Skeletal muscle tissue (tissue), 4 donors: Measurements from ENCODE around the gene GALNT9. TPM values are rescaled to one million over a fixed set of nuclear protein-coding genes. Genes with fewer than 3 reads are reported as not detected.

Experiments used
- H3K27ac ChIP-seq: one replicate; pipeline ENCODE4 v1.7.0; 2013; ENCODE audit warnings: mild to moderate bottlenecking, low read depth, low read length, inconsistent platforms
- H3K27me3 ChIP-seq, 3 donors: one replicate each; pipeline ENCODE4 v1.7.0; 2013; ENCODE audit warnings: low read length in 3 of 3; ENCODE audit not compliant: control insufficient read depth in 3 of 3, insufficient read depth in 3 of 3
- H3K36me3 ChIP-seq, 3 donors: one replicate each; pipeline ENCODE4 v1.7.0; 2013; ENCODE audit warnings: low read length in 3 of 3; ENCODE audit not compliant: control insufficient read depth in 3 of 3, insufficient read depth in 3 of 3
- H3K4me1 ChIP-seq, 3 donors: one replicate each; pipeline ENCODE4 v1.7.0; 2013; ENCODE audit warnings: low read length in 3 of 3, mild to moderate bottlenecking in 3 of 3; ENCODE audit not compliant: control insufficient read depth in 3 of 3, insufficient read depth in 3 of 3
- H3K4me3 ChIP-seq, 3 donors: one replicate each; pipeline ENCODE4 v1.7.0; 2013; ENCODE audit warnings: low read length in 3 of 3
- H3K9ac ChIP-seq, 3 donors: one replicate each; pipeline ENCODE4 v1.7.0; 2013; ENCODE audit warnings: low read length in 3 of 3, mild to moderate bottlenecking in 3 of 3, moderate library complexity in 2 of 3, low read depth in 1 of 3
- H3K9me3 ChIP-seq, 3 donors: one replicate each; pipeline ENCODE4 v1.7.0; 2013; ENCODE audit warnings: low read length in 3 of 3; ENCODE audit not compliant: control insufficient read depth in 3 of 3
- total RNA-seq: library from RNA; depleted of rRNA; stranded (reverse); fragments of >200 nt; gene quantifications from one replicate; pipeline ENCODE4 v1.2.3, GENCODE V29; 2014
- donor health status: Osteomylitis.

GALNT9 gene
- total RNA-seq, 1 donor from 2014 or later: 0.52 TPM

- Histone ChIP-seq H3K4me1 (peaks cover 6 to 9% (median 9%) of the 10 kb centered on the region in 3 donors), H3K9me3 (no peaks in the 10 kb centered on the region), H3K9ac (no peak overlapping the region), H3K36me3 (no peaks in the 10 kb centered on the region), H3K4me3 (no peak overlapping the region), H3K27me3 (peaks cover 65 to 77% (median 70%) of the 10 kb centered on the region in 3 donors), H3K27ac (no peak overlapping the region)
Observed at GRCh38 chr12:132174015-132174838, 155.2 kb downstream of the GALNT9 start.

- Histone ChIP-seq H3K4me3 (no peak overlapping the region), H3K9me3 (no peaks in the 10 kb centered on the region), H3K27me3 (peaks cover 64 to 75% (median 74%) of the 10 kb centered on the region in 3 donors), H3K36me3 (no peaks in the 10 kb centered on the region), H3K9ac (no peak overlapping the region), H3K27ac (no peak overlapping the region), H3K4me1 (peaks cover under 1 to 1% (median under 1%) of the 10 kb centered on the region in 3 donors)
Observed at GRCh38 chr12:132173135-132174014, 156.0 kb downstream of the GALNT9 start.

- Histone ChIP-seq H3K4me1 (no peaks in the 10 kb centered on the region), H3K27me3 (peaks cover 70 to 80% (median 79%) of the 10 kb centered on the region in 3 donors), H3K27ac (no peak overlapping the region), H3K9ac (no peak overlapping the region), H3K36me3 (no peaks in the 10 kb centered on the region), H3K4me3 (no peak overlapping the region), H3K9me3 (no peaks in the 10 kb centered on the region)
Observed at GRCh38 chr12:132172619-132173018, 156.8 kb downstream of the GALNT9 start.

- no peak overlapping the region for H3K9ac ChIP-seq
- peaks cover 72 to 81% (median 78%) of the 10 kb centered on the region in 3 donors for H3K27me3 ChIP-seq
Observed at GRCh38 chr12:132171968-132172521, 157.3 kb downstream of the GALNT9 start.

GRCh38 chr12:132171293-132171967, 158.0 kb downstream of the GALNT9 start:
- Histone ChIP-seq H3K4me1 (no peaks in the 10 kb centered on the region), H3K4me3 (no peak overlapping the region), H3K27me3 (peaks cover 69 to 82% (median 72%) of the 10 kb centered on the region in 3 donors), H3K9ac (no peak overlapping the region), H3K36me3 (no peaks in the 10 kb centered on the region), H3K9me3 (no peaks in the 10 kb centered on the region), H3K27ac (no peak overlapping the region)

More at GRCh38 chr12:132171968-132172521, 157.3 kb downstream of the GALNT9 start:
- Histone ChIP-seq H3K9me3 (no peaks in the 10 kb centered on the region), H3K27ac (no peak overlapping the region), H3K36me3 (no peaks in the 10 kb centered on the region), H3K4me1 (no peaks in the 10 kb centered on the region), H3K4me3 (no peak overlapping the region)

- H3K4me3 ChIP-seq: no peak overlapping the region
- no peaks in the 10 kb centered on the region for H3K36me3 ChIP-seq
- no peaks in the 10 kb centered on the region for H3K9me3 ChIP-seq
- no peaks in the 10 kb centered on the region for H3K4me1 ChIP-seq
- no peak overlapping the region for H3K9ac ChIP-seq
- no peak overlapping the region for H3K27ac ChIP-seq
- H3K27me3 ChIP-seq: peaks cover 62 to 75% (median 66%) of the 10 kb centered on the region in 3 donors
Observed at GRCh38 chr12:132170637-132171292, 158.6 kb downstream of the GALNT9 start.

GRCh38 chr12:132170094-132170636, 159.2 kb downstream of the GALNT9 start:
- Histone ChIP-seq H3K9ac (no peak overlapping the region), H3K4me1 (no peaks in the 10 kb centered on the region), H3K4me3 (no peak overlapping the region), H3K36me3 (no peaks in the 10 kb centered on the region), H3K27ac (no peak overlapping the region), H3K27me3 (peaks cover 61 to 74% (median 62%) of the 10 kb centered on the region in 3 donors), H3K9me3 (no peaks in the 10 kb centered on the region)

GRCh38 chr12:132169376-132169775, 160.0 kb downstream of the GALNT9 start:
- Histone ChIP-seq H3K9me3 (no peaks in the 10 kb centered on the region), H3K4me3 (no peak overlapping the region), H3K36me3 (no peaks in the 10 kb centered on the region), H3K9ac (no peak overlapping the region), H3K27ac (no peak overlapping the region), H3K4me1 (no peaks in the 10 kb centered on the region), H3K27me3 (peaks cover 53 to 69% (median 59%) of the 10 kb centered on the region in 3 donors)
